ENCODE data around the gene TMCC1. TPM values are rescaled to one million over a fixed set of nuclear protein-coding genes. Genes with fewer than 3 reads are reported as not detected.

The TMCC1 gene
- total RNA-seq, 2 donors from 2014 or later, result 10.1 to 13.2 TPM

- no peaks in the 10 kb centered on the region for H3K27me3 ChIP-seq
- no peaks in the 10 kb centered on the region for H3K36me3 ChIP-seq (replicated peaks in 1 of 2; ENCODE audit: insufficient read depth in 1 of 2, low read depth in 2 of 2)
- WGBS, 2 donors, result 78 to 96% methylated on average over 4 to 7 of the region's 7 CpGs
- no peak overlapping the region for H3K27ac ChIP-seq
- intact Hi-C loops (cut with DNase I), result loop anchor here (5.0 to 10.0 kb wide), 2 partner anchors 195 to 343 kb away; no protein-coding TSS in a partner anchor
- DNase-seq (peak in 1 of 4 donors; percentile 21), ATAC-seq (no peak)
- no peak for TF ChIP-seq CTCF (IDR thresholded peaks at IDR 0.05)
- no peak for TF ChIP-seq POLR2A (IDR thresholded peaks at IDR 0.05)
- H3K9me3 ChIP-seq, result no peaks in the 10 kb centered on the region
- no peaks in the 10 kb centered on the region for H3K4me1 ChIP-seq
- no peak overlapping the region for H3K4me3 ChIP-seq
These were observed 65.7 kb downstream of the TMCC1 start for GRCh38 chr3:129827765-129828164.

- Histone ChIP-seq H3K4me3 (no peak overlapping the region), H3K9me3 (no peaks in the 10 kb centered on the region), H3K27me3 (no peaks in the 10 kb centered on the region), H3K27ac (no peak overlapping the region), H3K36me3 (replicated peaks in 1 of 2; ENCODE audit: insufficient read depth in 1 of 2, low read depth in 2 of 2) (no peaks in the 10 kb centered on the region), H3K4me1 (no peaks in the 10 kb centered on the region)
- 43 to 52% methylated on average over 3 of the region's 3 CpGs for WGBS, 2 donors
- intact Hi-C loops (cut with DNase I), result loop anchor here (5.0 to 10.0 kb wide), 2 partner anchors 193 to 340 kb away; no protein-coding TSS in a partner anchor
- TF ChIP-seq POLR2A (IDR thresholded peaks at IDR 0.05) (no peak), CTCF (IDR thresholded peaks at IDR 0.05) (peak; percentile 48 to 73 (median 65))
- DNase-seq (peak; percentile 18 to 39 (median 35)), ATAC-seq (peak; percentile 62)
These were observed 68.5 kb downstream of the TMCC1 start for GRCh38 chr3:129824926-129825541.

- DNase-seq (peak in 1 of 4 donors; percentile 23), ATAC-seq (no peak)
- intact Hi-C loops (cut with DNase I), result loop anchor here (10.0 kb wide), 1 partner anchor 338 kb away; no protein-coding TSS in a partner anchor
- 90 to 100% methylated on average over 1 of the region's 1 CpG for WGBS, 2 donors
- Histone ChIP-seq H3K9me3 (no peaks in the 10 kb centered on the region), H3K27me3 (no peaks in the 10 kb centered on the region), H3K27ac (peak overlapping the region in 1 of 4 donors; percentile 64), H3K4me3 (no peak overlapping the region), H3K36me3 (replicated peaks in 1 of 2; ENCODE audit: insufficient read depth in 1 of 2, low read depth in 2 of 2) (no peaks in the 10 kb centered on the region), H3K4me1 (no peaks in the 10 kb centered on the region)
- TF ChIP-seq POLR2A (IDR thresholded peaks at IDR 0.05), result no peak
- TF ChIP-seq CTCF (IDR thresholded peaks at IDR 0.05), result no peak
These were observed 70.8 kb downstream of the TMCC1 start for GRCh38 chr3:129822679-129823078.

- ATAC-seq, result no peak
- TF ChIP-seq CTCF (IDR thresholded peaks at IDR 0.05), result no peak
- TF ChIP-seq POLR2A (IDR thresholded peaks at IDR 0.05), result no peak
- Histone ChIP-seq H3K27me3 (no peaks in the 10 kb centered on the region), H3K9me3 (no peaks in the 10 kb centered on the region), H3K4me3 (no peak overlapping the region), H3K4me1 (no peaks in the 10 kb centered on the region), H3K36me3 (replicated peaks in 1 of 2; ENCODE audit: insufficient read depth in 1 of 2, low read depth in 2 of 2) (no peaks in the 10 kb centered on the region), H3K27ac (peak overlapping the region in 1 of 4 donors; percentile 64)
- whole genome bisulfite sequencing, 2 donors, result 79 to 81% methylated on average over 1 of the region's 1 CpG
- intact Hi-C loops (cut with DNase I), result loop anchor here (10.0 kb wide), 1 partner anchor 337 kb away; no protein-coding TSS in a partner anchor
- no peak for DNase-seq
These were observed 71.3 kb downstream of the TMCC1 start for GRCh38 chr3:129822241-129822640.

- ATAC-seq (no peak), DNase-seq (no peak)
- TF ChIP-seq POLR2A (IDR thresholded peaks at IDR 0.05) (no peak), CTCF (IDR thresholded peaks at IDR 0.05) (no peak)
- no peaks in the 10 kb centered on the region for H3K9me3 ChIP-seq
- no peaks in the 10 kb centered on the region for H3K36me3 ChIP-seq (replicated peaks in 1 of 2; ENCODE audit: insufficient read depth in 1 of 2, low read depth in 2 of 2)
- no peaks in the 10 kb centered on the region for H3K4me1 ChIP-seq
- 59 to 61% methylated on average over 4 of the region's 4 CpGs for WGBS, 2 donors
- no peak overlapping the region for H3K27ac ChIP-seq
- no peak overlapping the region for H3K4me3 ChIP-seq
- intact Hi-C loops (cut with DNase I), result loop anchor here (10.0 kb wide), 1 partner anchor 336 kb away; no protein-coding TSS in a partner anchor
- no peaks in the 10 kb centered on the region for H3K27me3 ChIP-seq
These were observed 72.9 kb downstream of the TMCC1 start for GRCh38 chr3:129820587-129820986.
